Measurements from ENCODE around the gene TRAFD1.

The TRAFD1 gene

DNA sequence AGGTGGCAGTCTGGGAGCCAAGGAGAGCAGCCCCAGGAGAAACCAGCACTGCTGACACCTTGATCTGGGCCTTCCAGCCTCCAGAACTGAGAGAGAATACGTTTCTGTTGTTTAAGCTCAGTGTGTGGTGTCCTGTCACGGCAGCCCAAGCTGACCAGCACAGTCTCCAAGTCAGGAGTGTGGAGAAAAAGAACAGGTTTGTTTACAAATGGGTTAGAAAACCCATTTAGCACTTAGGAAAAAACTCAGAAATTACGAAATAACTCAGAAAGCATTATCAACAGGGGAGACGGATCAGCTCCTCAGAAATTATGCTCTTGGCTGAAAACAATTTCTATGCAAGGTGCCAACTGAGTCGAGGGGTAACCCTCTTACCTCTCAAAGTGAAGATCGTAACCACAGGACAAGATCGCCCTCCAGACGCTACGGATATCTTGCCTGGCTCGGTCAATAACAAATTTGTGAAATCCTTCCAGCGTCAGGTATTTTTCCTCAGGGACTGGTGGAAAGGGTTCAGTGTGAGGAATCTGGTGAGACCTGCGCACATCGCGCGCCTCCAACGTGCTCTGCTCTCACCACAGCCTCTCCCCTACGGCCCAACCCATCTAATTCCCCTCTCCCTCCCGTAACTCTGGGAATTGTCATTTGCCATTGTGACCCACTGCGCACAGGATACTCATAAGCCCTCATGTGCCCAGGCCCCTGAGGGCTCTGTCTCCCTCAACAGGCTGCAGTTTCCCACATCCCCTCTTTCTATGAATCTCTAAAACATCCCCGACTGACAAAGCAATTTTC, 50.2 kb downstream of the TRAFD1 start:
- no peak for DNase-seq (ENCODE audit: extremely low read depth in 1 of 2, low read depth in 1 of 2)

DNA sequence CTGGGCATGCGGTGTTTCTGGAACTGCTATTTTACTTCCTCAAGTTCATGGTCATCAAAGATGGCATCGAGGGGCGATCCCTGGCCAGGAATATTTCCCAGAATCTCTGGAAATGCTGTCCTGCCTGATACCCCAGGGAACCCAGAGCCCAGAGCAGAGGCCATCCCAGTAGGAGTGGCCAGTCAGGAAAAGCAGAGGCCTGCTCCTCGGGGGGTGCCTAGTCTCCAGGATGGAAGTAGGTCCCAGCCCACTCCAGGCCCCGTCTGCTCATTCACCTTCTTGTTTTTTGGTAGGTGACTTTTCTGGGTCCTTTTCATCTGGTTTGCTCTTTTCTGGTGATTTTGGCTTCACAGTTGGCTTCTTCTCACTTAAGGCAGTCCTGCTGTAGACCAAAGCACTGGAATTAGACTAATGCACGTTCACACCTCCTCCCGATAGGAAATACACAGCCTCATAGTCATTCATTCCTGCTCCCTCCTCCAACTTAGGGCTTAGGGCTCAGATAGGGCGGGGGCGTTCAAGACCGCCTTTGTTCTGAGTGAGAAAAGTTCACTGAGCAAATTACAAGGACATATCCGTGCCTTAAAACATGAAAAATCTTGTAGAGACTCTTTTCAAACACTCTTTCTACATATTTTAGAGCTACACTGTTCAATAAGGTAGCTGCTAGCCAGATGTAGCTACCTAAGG, 51.1 kb downstream of the TRAFD1 start:
- DNase-seq (ENCODE audit: extremely low read depth in 1 of 2, low read depth in 1 of 2), result no peak

DNA sequence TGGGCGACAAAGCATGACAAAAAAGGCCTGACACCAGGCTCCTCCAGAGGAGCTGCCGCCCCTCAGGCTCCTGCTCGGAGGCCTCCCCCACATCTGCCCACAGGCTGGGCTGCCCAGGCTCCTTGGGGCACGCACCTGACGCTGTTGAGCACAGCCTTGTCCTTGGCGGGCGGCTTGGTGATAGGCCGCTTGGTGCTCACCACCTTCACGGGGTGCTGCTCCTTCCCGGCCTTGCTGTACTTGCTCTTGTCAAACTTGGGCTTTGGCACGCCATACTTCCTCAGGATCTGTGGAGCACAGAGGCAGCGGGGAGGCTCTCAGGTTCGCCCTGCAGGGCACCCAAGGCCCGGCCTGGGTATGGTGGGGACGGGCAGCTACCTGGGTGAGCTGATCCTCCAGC, 53.4 kb downstream of the TRAFD1 start:
- no peak for DNase-seq (ENCODE audit: extremely low read depth in 1 of 2, low read depth in 1 of 2)

GRCh38 chr12:112179341-112179740, 54.0 kb downstream of the TRAFD1 start:
- DNase-seq (ENCODE audit: extremely low read depth in 1 of 2, low read depth in 1 of 2), result no peak

DNA sequence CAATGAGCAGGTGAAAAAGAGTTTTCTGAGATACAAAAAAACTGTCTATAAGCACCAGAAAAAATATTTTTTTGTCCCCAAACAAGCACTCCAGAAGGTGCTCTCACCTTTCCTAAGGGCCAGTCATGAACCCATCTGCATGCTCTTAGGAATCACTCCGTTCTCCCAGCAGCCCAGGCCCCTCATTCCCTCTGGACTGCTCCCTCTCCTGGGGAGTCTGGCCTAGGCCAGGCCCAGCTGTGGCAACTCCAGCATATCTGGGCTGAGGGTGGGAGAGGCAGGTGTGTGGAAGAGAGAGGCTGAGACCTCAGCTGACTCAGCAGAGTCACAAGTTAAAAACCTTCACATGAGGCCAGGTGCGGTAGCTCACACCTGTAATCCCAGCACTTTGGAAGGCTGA, 54.6 kb downstream of the TRAFD1 start:
- DNase-seq (ENCODE audit: extremely low read depth in 1 of 2, low read depth in 1 of 2), result no peak

DNA sequence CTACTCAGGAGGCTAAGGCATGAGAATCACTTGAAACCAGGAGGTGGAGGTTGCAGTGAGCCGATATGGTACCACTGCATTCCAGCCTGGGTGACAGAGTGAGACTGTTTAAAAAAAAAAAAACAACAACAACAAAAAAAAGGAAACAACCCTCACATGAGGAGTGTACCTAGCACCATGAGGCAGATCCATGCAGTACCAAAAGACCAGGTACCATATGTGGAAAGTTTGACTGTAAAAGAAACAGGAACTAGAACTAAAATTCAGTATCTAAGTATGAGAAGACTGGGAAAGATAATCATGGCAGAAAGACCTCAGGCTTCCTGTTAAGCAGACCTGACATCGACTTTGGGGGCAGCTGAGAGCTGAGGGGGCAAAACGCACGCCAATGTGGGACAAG, 55.1 kb downstream of the TRAFD1 start:
- DNase-seq (ENCODE audit: extremely low read depth in 1 of 2, low read depth in 1 of 2), result no peak

GRCh38 chr12:112182499-112182898, 57.1 kb downstream of the TRAFD1 start:
- no peak for DNase-seq (ENCODE audit: extremely low read depth in 1 of 2, low read depth in 1 of 2)

DNA sequence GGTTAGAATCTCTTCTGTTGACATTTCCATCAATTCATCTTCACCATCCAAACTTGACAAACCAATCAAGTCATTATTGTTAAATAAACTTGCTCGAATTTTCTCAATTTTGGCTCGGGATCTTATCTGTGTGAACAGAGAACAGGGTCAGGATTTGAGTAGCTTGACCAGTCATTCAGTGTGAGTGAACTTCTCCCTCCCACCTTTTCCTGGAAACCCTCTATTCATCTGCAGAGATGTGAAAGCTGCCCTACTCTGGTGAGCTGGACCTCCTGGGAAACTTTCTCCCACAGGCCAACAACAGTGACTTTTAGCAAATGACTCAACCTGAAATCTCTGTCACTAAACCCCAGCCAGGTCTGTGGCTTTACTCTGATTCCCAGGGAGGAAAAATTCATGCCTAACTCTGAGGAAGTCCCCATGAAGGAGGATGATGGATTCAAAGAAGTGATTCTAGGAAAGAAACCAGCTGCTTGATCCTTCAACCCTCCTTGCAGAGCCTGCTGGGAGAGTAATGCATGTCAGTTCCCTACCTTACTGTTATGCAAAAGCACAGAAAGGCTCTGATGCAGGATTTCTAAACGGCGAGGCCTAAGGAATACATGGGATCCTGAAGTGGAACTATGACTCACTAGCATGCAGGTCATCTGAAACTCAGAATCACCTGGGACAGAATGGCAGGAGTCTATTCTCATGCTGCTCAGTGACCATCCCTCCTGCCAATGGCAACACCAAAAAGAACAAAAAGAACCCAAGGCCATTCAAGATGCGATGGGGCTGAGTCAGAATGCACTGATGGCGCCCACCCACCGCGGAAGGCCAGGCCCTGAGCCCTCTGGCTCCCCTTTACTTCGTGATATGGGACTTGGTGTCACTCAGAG, 58.0 kb downstream of the TRAFD1 start:
- no peak for DNase-seq (ENCODE audit: extremely low read depth in 1 of 2, low read depth in 1 of 2)

GRCh38 chr12:112184056-112184887, 58.9 kb downstream of the TRAFD1 start:
- DNase-seq (ENCODE audit: extremely low read depth in 1 of 2, low read depth in 1 of 2), result no peak

DNA sequence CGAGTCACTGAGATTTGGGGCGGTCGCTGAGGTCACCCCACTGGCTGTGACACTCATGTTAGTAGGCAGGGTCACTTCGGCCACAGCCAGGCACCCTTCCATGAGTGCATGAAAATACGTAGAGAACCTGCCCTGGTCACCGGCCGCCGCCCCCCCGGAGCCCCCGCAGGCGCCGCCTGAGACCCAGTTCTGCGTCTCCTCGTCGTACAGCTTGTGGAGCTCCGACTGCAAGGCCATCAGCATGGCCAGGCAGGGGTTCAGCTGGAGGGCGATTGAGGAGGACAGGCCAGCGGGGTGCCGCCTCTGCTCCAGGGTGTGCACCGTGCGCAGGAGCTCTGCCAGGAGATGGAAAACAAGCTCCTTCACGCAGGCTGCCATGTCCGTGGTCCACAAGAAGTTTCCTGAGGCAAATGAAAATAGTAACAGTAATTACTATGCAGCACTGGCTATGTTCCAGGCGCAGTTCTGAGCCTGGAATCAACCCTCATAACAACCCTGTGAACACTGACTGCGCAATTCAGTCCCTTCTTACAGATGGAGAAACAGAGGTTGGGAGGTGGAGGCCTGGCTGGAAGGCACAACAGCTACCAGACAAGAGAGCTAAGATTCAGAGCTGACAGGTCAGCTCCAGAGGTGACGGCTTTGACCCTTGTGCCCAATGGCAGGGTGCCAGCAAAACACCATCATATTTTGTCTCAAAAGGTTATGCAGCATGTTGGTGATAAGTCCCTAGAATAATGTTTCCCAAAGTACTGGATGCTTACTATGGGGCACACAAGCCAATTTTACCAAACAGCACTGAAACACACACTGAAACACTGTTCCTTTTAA, 59.9 kb downstream of the TRAFD1 start:
- DNase-seq (ENCODE audit: extremely low read depth in 1 of 2, low read depth in 1 of 2), result no peak

GRCh38 chr12:112188130-112188830, 62.9 kb downstream of the TRAFD1 start:
- DNase-seq (ENCODE audit: extremely low read depth in 1 of 2, low read depth in 1 of 2), result no peak

- DNase-seq (ENCODE audit: extremely low read depth in 1 of 2, low read depth in 1 of 2), result no peak
These were observed 65.1 kb downstream of the TRAFD1 start for GRCh38 chr12:112190231-112191025.

- no peak for DNase-seq (ENCODE audit: extremely low read depth in 1 of 2, low read depth in 1 of 2)
These were observed 65.8 kb downstream of the TRAFD1 start for GRCh38 chr12:112191201-112191600.

DNA sequence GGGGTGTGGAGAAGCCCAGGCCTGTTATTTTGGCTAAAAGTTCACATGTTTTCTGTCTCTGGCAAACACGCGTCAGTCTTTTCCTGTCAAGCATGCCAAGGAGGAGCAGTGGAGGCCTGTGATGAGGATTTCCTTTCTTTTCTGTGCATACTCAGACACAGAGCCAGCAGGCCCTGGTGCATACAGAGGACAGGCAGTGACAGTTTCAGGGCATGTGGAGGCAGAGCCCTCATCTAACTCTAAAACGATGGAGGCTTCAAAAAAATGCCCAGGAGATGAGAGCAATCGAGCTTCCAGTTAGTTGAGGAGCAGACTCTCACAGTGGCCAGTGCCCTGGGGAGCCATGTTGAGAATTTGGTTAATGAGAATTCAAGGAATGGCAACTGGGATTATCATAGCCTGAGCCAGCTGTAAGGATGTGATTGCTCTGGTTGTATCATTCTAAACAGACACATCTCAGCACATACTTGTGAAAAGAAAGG, 66.5 kb downstream of the TRAFD1 start:
- DNase-seq (ENCODE audit: extremely low read depth in 1 of 2, low read depth in 1 of 2), result no peak

GRCh38 chr12:112192475-112192874, 67.1 kb downstream of the TRAFD1 start:
- no peak for DNase-seq (ENCODE audit: extremely low read depth in 1 of 2, low read depth in 1 of 2)

- DNase-seq (ENCODE audit: extremely low read depth in 1 of 2, low read depth in 1 of 2), result no peak
These were observed 69.4 kb downstream of the TRAFD1 start for GRCh38 chr12:112194601-112195247.

DNA sequence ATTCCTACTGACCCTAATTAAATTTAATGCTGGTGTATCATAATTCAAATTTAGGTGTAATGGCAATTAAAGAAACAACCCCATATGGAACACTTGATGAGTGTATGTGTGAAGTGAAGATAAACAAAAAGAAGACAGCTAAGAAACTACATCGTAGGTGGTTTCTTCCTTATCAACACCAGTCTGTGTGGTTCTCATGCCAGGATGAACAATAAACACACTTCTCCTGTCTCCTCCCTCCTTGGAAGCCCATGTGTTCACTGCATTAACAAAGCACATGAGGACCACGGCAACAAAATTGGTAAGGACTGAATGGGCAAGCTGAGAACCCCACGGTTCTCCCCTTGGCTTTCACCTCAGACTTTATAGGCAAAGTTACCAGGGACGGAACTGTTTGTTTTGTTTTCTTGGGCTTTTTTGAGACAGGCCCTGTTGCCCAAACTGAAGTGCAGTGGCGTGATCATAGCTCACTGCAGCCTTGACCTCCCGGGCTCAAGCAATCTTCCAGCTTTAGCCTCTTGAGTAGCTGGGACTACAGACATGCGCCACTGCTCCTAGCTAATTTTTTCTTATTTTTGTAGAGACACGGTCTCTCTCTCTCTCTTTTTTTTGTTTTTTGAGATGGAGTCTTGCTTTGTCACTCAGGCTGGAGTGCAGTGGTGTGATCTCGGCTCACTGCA, 71.0 kb downstream of the TRAFD1 start:
- DNase-seq (ENCODE audit: extremely low read depth in 1 of 2, low read depth in 1 of 2), result no peak

Data from activated CD8-positive, alpha-beta memory T cell treated with anti-CD3 and anti-CD28 coated beads for 1 hour (primary cell).